ENCODE results near the gene ZNF627.
"Not testable (repeated sequence)": the region's sequence is repeated elsewhere in the genome, so short reads cannot be mapped to it uniquely, and the experiment has no call there.

ZNF627 gene

GRCh38 chr19:11573354-11573753 is 23.9 kb upstream of the ZNF627 start:
- not testable (repeated sequence) for H3K27ac ChIP-seq (ENCODE audit: low read depth, low read length); H4K91ac ChIP-seq (ENCODE audit: low read depth, low read length); H3K4me3 ChIP-seq (ENCODE audit: low read depth, low read length); DNase-seq; H4K8ac ChIP-seq (ENCODE audit: low read depth, low read length); H3K18ac ChIP-seq (ENCODE audit: low read length); H3K9me3 ChIP-seq (ENCODE audit: insufficient read depth, low read depth, low read length); H3K9ac ChIP-seq (ENCODE audit: low read length); H2AFZ ChIP-seq (ENCODE audit: insufficient read depth, low read length, poor library complexity); H2BK5ac ChIP-seq (ENCODE audit: low read depth, low read length, poor library complexity); H3K14ac ChIP-seq (ENCODE audit: low read length); H3K27me3 ChIP-seq (ENCODE audit: insufficient read depth, low read length); H3K79me1 ChIP-seq (ENCODE audit: low read length); H2BK12ac ChIP-seq (ENCODE audit: low read length); H3K36me3 ChIP-seq (ENCODE audit: control insufficient read depth in 1 of 2, insufficient read depth in 2 of 2, low read length in 2 of 2); H2BK120ac ChIP-seq (ENCODE audit: insufficient read depth, low read length, poor library complexity); H3K4me2 ChIP-seq (ENCODE audit: low read length); H3K79me2 ChIP-seq (ENCODE audit: control insufficient read depth, insufficient read depth, low read length, poor library complexity); H3K23ac ChIP-seq (ENCODE audit: low read length); H3K4ac ChIP-seq (ENCODE audit: low read depth, low read length); H2AK5ac ChIP-seq (ENCODE audit: low read length); H4K12ac ChIP-seq (ENCODE audit: low read depth, low read length); H3K4me1 ChIP-seq (ENCODE audit: control insufficient read depth in 1 of 2, insufficient read depth in 2 of 2, low read length in 2 of 2)
- WGBS (ENCODE audit: extremely low coverage, insufficient coverage, insufficient read length) = no CpG with 5 or more reads among the region's 6 CpGs

- peaks cover 10% of the 10 kb centered on the region for H3K9me3 ChIP-seq (ENCODE audit: insufficient read depth, low read depth, low read length)
- not testable (repeated sequence) for H3K27ac ChIP-seq (ENCODE audit: low read depth, low read length); DNase-seq; H3K9ac ChIP-seq (ENCODE audit: low read length); H3K4ac ChIP-seq (ENCODE audit: low read depth, low read length); H3K4me2 ChIP-seq (ENCODE audit: low read length); H3K79me1 ChIP-seq (ENCODE audit: low read length); H3K14ac ChIP-seq (ENCODE audit: low read length); H3K79me2 ChIP-seq (ENCODE audit: control insufficient read depth, insufficient read depth, low read length, poor library complexity); H3K4me3 ChIP-seq (ENCODE audit: low read depth, low read length); H2BK5ac ChIP-seq (ENCODE audit: low read depth, low read length, poor library complexity); H3K18ac ChIP-seq (ENCODE audit: low read length); H3K36me3 ChIP-seq (ENCODE audit: control insufficient read depth in 1 of 2, insufficient read depth in 2 of 2, low read length in 2 of 2); H3K4me1 ChIP-seq (ENCODE audit: control insufficient read depth in 1 of 2, insufficient read depth in 2 of 2, low read length in 2 of 2); H4K12ac ChIP-seq (ENCODE audit: low read depth, low read length); H3K27me3 ChIP-seq (ENCODE audit: insufficient read depth, low read length); H2BK120ac ChIP-seq (ENCODE audit: insufficient read depth, low read length, poor library complexity); H4K8ac ChIP-seq (ENCODE audit: low read depth, low read length); H3K23ac ChIP-seq (ENCODE audit: low read length); H2AK5ac ChIP-seq (ENCODE audit: low read length); H2BK12ac ChIP-seq (ENCODE audit: low read length); H4K91ac ChIP-seq (ENCODE audit: low read depth, low read length); H2AFZ ChIP-seq (ENCODE audit: insufficient read depth, low read length, poor library complexity)
- WGBS (ENCODE audit: extremely low coverage, insufficient coverage, insufficient read length) = no CpG with 5 or more reads among the region's 4 CpGs
Measured at GRCh38 chr19:11573763-11574162, 23.5 kb upstream of the ZNF627 start.

- Histone ChIP-seq H3K14ac (ENCODE audit: low read length) (no peak overlapping the region), H3K18ac (ENCODE audit: low read length) (no peak overlapping the region), H2BK12ac (ENCODE audit: low read length) (no peak overlapping the region), H3K27ac (ENCODE audit: low read depth, low read length) (no peak overlapping the region), H3K9me3 (ENCODE audit: insufficient read depth, low read depth, low read length) (peaks cover 13% of the 10 kb centered on the region), H3K36me3 (ENCODE audit: control insufficient read depth in 1 of 2, insufficient read depth in 2 of 2, low read length in 2 of 2) (no peaks in the 10 kb centered on the region), H2AFZ (ENCODE audit: insufficient read depth, low read length, poor library complexity) (no peak overlapping the region), H4K12ac (ENCODE audit: low read depth, low read length) (no peak overlapping the region), H3K4ac (ENCODE audit: low read depth, low read length) (no peak overlapping the region), H3K27me3 (ENCODE audit: insufficient read depth, low read length) (peaks cover 8% of the 10 kb centered on the region), H3K4me2 (ENCODE audit: low read length) (no peak overlapping the region), H3K4me3 (ENCODE audit: low read depth, low read length) (no peak overlapping the region), H3K9ac (ENCODE audit: low read length) (no peak overlapping the region), H4K91ac (ENCODE audit: low read depth, low read length) (no peak overlapping the region), H2BK120ac (ENCODE audit: insufficient read depth, low read length, poor library complexity) (no peak overlapping the region), H3K79me1 (ENCODE audit: low read length) (no peaks in the 10 kb centered on the region), H4K8ac (ENCODE audit: low read depth, low read length) (no peak overlapping the region), H2BK5ac (ENCODE audit: low read depth, low read length, poor library complexity) (no peak overlapping the region), H3K4me1 (ENCODE audit: control insufficient read depth in 1 of 2, insufficient read depth in 2 of 2, low read length in 2 of 2) (no peaks in the 10 kb centered on the region), H3K23ac (ENCODE audit: low read length) (no peak overlapping the region), H2AK5ac (ENCODE audit: low read length) (no peak overlapping the region), H3K79me2 (ENCODE audit: control insufficient read depth, insufficient read depth, low read length, poor library complexity) (no peaks in the 10 kb centered on the region)
- WGBS (ENCODE audit: extremely low coverage, insufficient coverage, insufficient read length) = no CpG with 5 or more reads among the region's 9 CpGs
- DNase-seq = no peak
Measured at GRCh38 chr19:11574689-11575088, 22.6 kb upstream of the ZNF627 start.

GRCh38 chr19:11576227-11576626 is 21.1 kb upstream of the ZNF627 start:
- Histone ChIP-seq H3K18ac (ENCODE audit: low read length) (no peak overlapping the region), H4K8ac (ENCODE audit: low read depth, low read length) (no peak overlapping the region), H3K79me1 (ENCODE audit: low read length) (no peaks in the 10 kb centered on the region), H3K4me1 (ENCODE audit: control insufficient read depth in 1 of 2, insufficient read depth in 2 of 2, low read length in 2 of 2) (no peaks in the 10 kb centered on the region), H2BK120ac (ENCODE audit: insufficient read depth, low read length, poor library complexity) (no peak overlapping the region), H3K79me2 (ENCODE audit: control insufficient read depth, insufficient read depth, low read length, poor library complexity) (no peaks in the 10 kb centered on the region), H2BK12ac (ENCODE audit: low read length) (no peak overlapping the region), H3K9me3 (ENCODE audit: insufficient read depth, low read depth, low read length) (peaks cover 13% of the 10 kb centered on the region), H3K23ac (ENCODE audit: low read length) (no peak overlapping the region), H3K4ac (ENCODE audit: low read depth, low read length) (no peak overlapping the region), H3K4me2 (ENCODE audit: low read length) (no peak overlapping the region), H3K4me3 (ENCODE audit: low read depth, low read length) (no peak overlapping the region), H3K27ac (ENCODE audit: low read depth, low read length) (no peak overlapping the region), H3K27me3 (ENCODE audit: insufficient read depth, low read length) (peaks cover 8% of the 10 kb centered on the region), H2AFZ (ENCODE audit: insufficient read depth, low read length, poor library complexity) (no peak overlapping the region), H2BK5ac (ENCODE audit: low read depth, low read length, poor library complexity) (no peak overlapping the region), H2AK5ac (ENCODE audit: low read length) (no peak overlapping the region), H3K14ac (ENCODE audit: low read length) (no peak overlapping the region), H4K91ac (ENCODE audit: low read depth, low read length) (no peak overlapping the region), H3K9ac (ENCODE audit: low read length) (no peak overlapping the region), H4K12ac (ENCODE audit: low read depth, low read length) (no peak overlapping the region), H3K36me3 (ENCODE audit: control insufficient read depth in 1 of 2, insufficient read depth in 2 of 2, low read length in 2 of 2) (no peaks in the 10 kb centered on the region)
- DNase-seq = no peak
- WGBS (ENCODE audit: extremely low coverage, insufficient coverage, insufficient read length) = no CpG with 5 or more reads among the region's 15 CpGs
